NK-92 treated with Interleukin-12 subunit alpha and Interleukin-12 subunit beta, amount 100 ng/mL, for 24 hours (cell line): ENCODE results near the gene ITPR1.

Experiments
- DNase-seq: peaks from one replicate; lab custom pipeline; 2025; lab: John Stamatoyannopoulos, UW

Gene ITPR1

GRCh38 chr3:4814305-4814903, 321.3 kb downstream of the ITPR1 start:
- DNase-seq: no peak

GRCh38 chr3:4814904-4815574, 321.9 kb downstream of the ITPR1 start:
- DNase-seq: no peak

- no peak for DNase-seq
These were observed 323.2 kb downstream of the ITPR1 start for GRCh38 chr3:4816306-4816705.

GRCh38 chr3:4816718-4817117, 323.6 kb downstream of the ITPR1 start:
- no peak for DNase-seq

- DNase-seq: no peak
These were observed 324.0 kb downstream of the ITPR1 start for GRCh38 chr3:4817128-4817527.

- no peak for DNase-seq
These were observed 325.0 kb downstream of the ITPR1 start for GRCh38 chr3:4818164-4818563.

- no peak for DNase-seq
These were observed 326.0 kb downstream of the ITPR1 start for GRCh38 chr3:4818986-4819693.

GRCh38 chr3:4819746-4820145, 326.6 kb downstream of the ITPR1 start:
- no peak for DNase-seq

GRCh38 chr3:4820296-4821121, 327.4 kb downstream of the ITPR1 start:
- no peak for DNase-seq

GRCh38 chr3:4821338-4821737, 328.2 kb downstream of the ITPR1 start:
- DNase-seq: peak; percentile 11

GRCh38 chr3:4821975-4822374, 328.8 kb downstream of the ITPR1 start:
- DNase-seq: peak; percentile 80

GRCh38 chr3:4822568-4822967, 329.4 kb downstream of the ITPR1 start:
- no peak for DNase-seq

GRCh38 chr3:4823385-4823784, 330.2 kb downstream of the ITPR1 start:
- no peak for DNase-seq

GRCh38 chr3:4823986-4824925, 331.1 kb downstream of the ITPR1 start:
- no peak for DNase-seq

- DNase-seq: peak; percentile 10
These were observed 331.8 kb downstream of the ITPR1 start for GRCh38 chr3:4824926-4825325.

- DNase-seq: no peak
These were observed 332.5 kb downstream of the ITPR1 start for GRCh38 chr3:4825436-4826236.

- no peak for DNase-seq
These were observed 333.3 kb downstream of the ITPR1 start for GRCh38 chr3:4826237-4827100.

GRCh38 chr3:4827767-4828166, 334.6 kb downstream of the ITPR1 start:
- DNase-seq: no peak

- DNase-seq: no peak
These were observed 335.3 kb downstream of the ITPR1 start for GRCh38 chr3:4828279-4829030.
